HG03460 (cell line): Measurements from ENCODE around the gene DOLPP1.

Experiments
- ATAC-seq: cut with Tn5 transposase; IDR thresholded peaks from one replicate; pipeline ENCODE4 v1.9.1; 2021; ENCODE audit not compliant: unreplicated experiment

Gene DOLPP1

GRCh38 chr9:129080601-129081387 is at the start of gene DOLPP1:
TSS of gene DOLPP1 (plus strand) at chr9:129081111. CDS start at chr9:129081132, 21 bp downstream.
- ATAC-seq, result peak; percentile 89

GRCh38 chr9:129031514-129031913 is 49.4 kb upstream of the DOLPP1 start:
- no peak for ATAC-seq

- no peak for ATAC-seq
Observed at GRCh38 chr9:129032541-129033159, 48.3 kb upstream of the DOLPP1 start.

- ATAC-seq, result no peak
Observed at GRCh38 chr9:129033216-129033615, 47.7 kb upstream of the DOLPP1 start.

GRCh38 chr9:129035838-129036237 is 45.1 kb upstream of the DOLPP1 start:
- peak; percentile 8 for ATAC-seq

GRCh38 chr9:129036241-129036922 is 44.5 kb upstream of the DOLPP1 start, which contains the start of gene MIGA2:
TSS of gene MIGA2 (plus strand) at chr9:129036626. CDS start at chr9:129040595, 3,969 bp downstream.
- peak; percentile 95 for ATAC-seq

- ATAC-seq, result no peak
Observed at GRCh38 chr9:129036923-129037766, 43.8 kb upstream of the DOLPP1 start.

- ATAC-seq, result no peak
Observed at GRCh38 chr9:129037767-129038098, 43.2 kb upstream of the DOLPP1 start.

GRCh38 chr9:129038109-129038852 is 42.6 kb upstream of the DOLPP1 start:
- no peak for ATAC-seq

GRCh38 chr9:129040113-129040643 is 40.7 kb upstream of the DOLPP1 start:
- ATAC-seq, result no peak

GRCh38 chr9:129042016-129042415 is 38.9 kb upstream of the DOLPP1 start:
- no peak for ATAC-seq

- ATAC-seq, result no peak
Observed at GRCh38 chr9:129052592-129052991, 28.3 kb upstream of the DOLPP1 start.

- ATAC-seq, result no peak
Observed at GRCh38 chr9:129053020-129053419, 27.9 kb upstream of the DOLPP1 start.

GRCh38 chr9:129054163-129054851 is 26.6 kb upstream of the DOLPP1 start:
- ATAC-seq, result no peak

- ATAC-seq, result no peak
Observed at GRCh38 chr9:129058965-129059795, 21.7 kb upstream of the DOLPP1 start.

GRCh38 chr9:129059796-129060785 is 20.8 kb upstream of the DOLPP1 start:
- no peak for ATAC-seq

GRCh38 chr9:129060991-129061390 is 19.9 kb upstream of the DOLPP1 start:
- no peak for ATAC-seq
